ENCODE measurements around the gene ACAP2.

Gene ACAP2

DNA sequence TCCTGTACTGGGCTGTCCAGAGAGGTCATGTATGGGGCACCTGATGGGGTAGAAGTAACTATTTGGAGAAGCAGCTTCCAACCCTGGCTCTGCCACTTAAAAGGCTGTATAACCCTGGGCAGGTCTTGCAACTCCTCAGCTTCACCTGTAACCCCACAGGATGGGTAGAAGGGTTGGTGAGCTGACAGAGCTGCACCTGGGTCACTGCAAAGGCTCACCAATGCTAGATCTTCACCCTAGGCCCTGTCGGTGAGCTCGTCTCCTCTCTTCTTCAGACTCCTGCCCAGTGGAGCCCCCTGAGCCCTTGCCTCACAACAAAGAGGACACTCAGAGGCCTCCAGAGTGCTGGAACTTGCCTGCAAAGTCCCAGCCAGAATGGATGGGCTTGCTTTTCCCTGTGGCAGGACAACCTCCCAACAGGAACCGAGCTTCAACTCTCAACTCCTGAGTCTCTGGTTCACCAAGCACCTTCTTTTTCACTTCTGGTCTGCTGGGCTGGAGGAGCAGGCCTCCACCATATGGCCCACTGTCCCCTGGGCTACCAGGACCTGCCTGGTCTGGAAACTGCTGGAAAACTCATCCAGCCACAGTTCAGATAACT lies 217.7 kb downstream of the ACAP2 start:
- no peak for TF ChIP-seq MYC (IDR thresholded peaks at IDR 0.05; ENCODE audit: low read depth, low read length)
- TF ChIP-seq, protein P1, sequence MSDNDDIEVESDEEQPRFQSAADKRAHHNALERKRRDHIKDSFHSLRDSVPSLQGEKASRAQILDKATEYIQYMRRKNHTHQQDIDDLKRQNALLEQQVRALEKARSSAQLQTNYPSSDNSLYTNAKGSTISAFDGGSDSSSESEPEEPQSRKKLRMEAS (IDR thresholded peaks at IDR 0.05; ENCODE audit: low read depth, low read length): no peak
- TF ChIP-seq, protein P2, sequence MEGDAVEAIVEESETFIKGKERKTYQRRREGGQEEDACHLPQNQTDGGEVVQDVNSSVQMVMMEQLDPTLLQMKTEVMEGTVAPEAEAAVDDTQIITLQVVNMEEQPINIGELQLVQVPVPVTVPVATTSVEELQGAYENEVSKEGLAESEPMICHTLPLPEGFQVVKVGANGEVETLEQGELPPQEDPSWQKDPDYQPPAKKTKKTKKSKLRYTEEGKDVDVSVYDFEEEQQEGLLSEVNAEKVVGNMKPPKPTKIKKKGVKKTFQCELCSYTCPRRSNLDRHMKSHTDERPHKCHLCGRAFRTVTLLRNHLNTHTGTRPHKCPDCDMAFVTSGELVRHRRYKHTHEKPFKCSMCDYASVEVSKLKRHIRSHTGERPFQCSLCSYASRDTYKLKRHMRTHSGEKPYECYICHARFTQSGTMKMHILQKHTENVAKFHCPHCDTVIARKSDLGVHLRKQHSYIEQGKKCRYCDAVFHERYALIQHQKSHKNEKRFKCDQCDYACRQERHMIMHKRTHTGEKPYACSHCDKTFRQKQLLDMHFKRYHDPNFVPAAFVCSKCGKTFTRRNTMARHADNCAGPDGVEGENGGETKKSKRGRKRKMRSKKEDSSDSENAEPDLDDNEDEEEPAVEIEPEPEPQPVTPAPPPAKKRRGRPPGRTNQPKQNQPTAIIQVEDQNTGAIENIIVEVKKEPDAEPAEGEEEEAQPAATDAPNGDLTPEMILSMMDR (IDR thresholded peaks at IDR 0.05; ENCODE audit: low read depth, low read length): no peak
- no peak overlapping the region for H3K4me3 ChIP-seq (ENCODE audit: low read depth, low read length)
- DNase-seq (ENCODE audit: low read depth): no peak

Data from NB4 (cell line).